Karpas-422 (cell line): ENCODE results near the gene PPP4R4. TPM values are rescaled to one million over a fixed set of nuclear protein-coding genes. Genes with fewer than 3 reads are reported as not detected.

ENCODE experiments used
- DNase-seq: peaks from one replicate; pipeline ENCODE4 v3.0.0-alpha.2; 2015
- H2AFZ ChIP-seq: fragments of 200-600 bp; sonication (generic); 2 replicates; pipeline ENCODE4 v1.6.1; 2014; ENCODE audit warnings: antibody characterized with exemption, low read length, mixed read lengths
- H3K27ac ChIP-seq: fragments of 200-600 bp; sonication (generic); 2 replicates; pipeline ENCODE4 v1.5.1; 2014; ENCODE audit warnings: mild to moderate bottlenecking, low read length, moderate library complexity
- H3K27me3 ChIP-seq: fragments of 200-600 bp; sonication (generic); 2 replicates; pipeline ENCODE4 v1.6.1; 2014; ENCODE audit warnings: low read length, mixed read lengths
- H3K36me3 ChIP-seq: fragments of 200-600 bp; sonication (generic); 2 replicates; pipeline ENCODE4 v1.6.1; 2014; ENCODE audit warnings: low read length, mixed read lengths; ENCODE audit not compliant: insufficient read depth
- H3K4me1 ChIP-seq: fragments of 200-600 bp; sonication (generic); 2 replicates; pipeline ENCODE4 v1.6.1; 2014; ENCODE audit warnings: mild to moderate bottlenecking, low read length, mixed read lengths
- H3K4me2 ChIP-seq: fragments of 200-600 bp; sonication (generic); 2 replicates; pipeline ENCODE4 v1.6.1; 2014; ENCODE audit warnings: low read length, low read depth, mild to moderate bottlenecking; ENCODE audit not compliant: poor library complexity, severe bottlenecking
- H3K4me3 ChIP-seq: fragments of 200-600 bp; sonication (generic); 2 replicates; pipeline ENCODE4 v1.5.1; 2014; ENCODE audit warnings: mild to moderate bottlenecking, antibody characterized with exemption, low read length, mixed read lengths
- H3K79me2 ChIP-seq: fragments of 200-600 bp; sonication (generic); 2 replicates; pipeline ENCODE4 v1.6.1; 2014; ENCODE audit warnings: mild to moderate bottlenecking, low read length, mixed read lengths
- H3K9ac ChIP-seq: fragments of 200-600 bp; sonication (generic); 2 replicates; pipeline ENCODE4 v1.6.0; 2014; ENCODE audit warnings: low read length
- H3K9me2 ChIP-seq: fragments of 200-600 bp; sonication (generic), shearing (Covaris generic); replicated peaks from 2 replicates; pipeline ENCODE4 v1.6.0; 2014; ENCODE audit warnings: mild to moderate bottlenecking, low read length, moderate library complexity; ENCODE audit not compliant: insufficient read depth
- H3K9me3 ChIP-seq: fragments of 300-700, 200-600 bp; sonication (generic); 2 replicates; pipeline ENCODE4 v1.6.1; 2014; ENCODE audit warnings: low read length, mixed read lengths
- H4K20me1 ChIP-seq: fragments of 200-600 bp; sonication (generic); 2 replicates; pipeline ENCODE4 v1.6.1; 2014; ENCODE audit warnings: mild to moderate bottlenecking, antibody characterized with exemption, low read length, low read depth; ENCODE audit not compliant: insufficient read depth
- total RNA-seq: library from RNA; depleted of rRNA; stranded (reverse); fragments of >200 nt; shearing (Covaris generic); gene quantifications from 2 replicates; pipeline ENCODE4 v1.2.3, GENCODE V29; 2014; ENCODE audit warnings: low replicate concordance; rRNA removed

Gene PPP4R4
- total RNA-seq, 1 experiment from 2014 or later, result 0.75 TPM

DNA sequence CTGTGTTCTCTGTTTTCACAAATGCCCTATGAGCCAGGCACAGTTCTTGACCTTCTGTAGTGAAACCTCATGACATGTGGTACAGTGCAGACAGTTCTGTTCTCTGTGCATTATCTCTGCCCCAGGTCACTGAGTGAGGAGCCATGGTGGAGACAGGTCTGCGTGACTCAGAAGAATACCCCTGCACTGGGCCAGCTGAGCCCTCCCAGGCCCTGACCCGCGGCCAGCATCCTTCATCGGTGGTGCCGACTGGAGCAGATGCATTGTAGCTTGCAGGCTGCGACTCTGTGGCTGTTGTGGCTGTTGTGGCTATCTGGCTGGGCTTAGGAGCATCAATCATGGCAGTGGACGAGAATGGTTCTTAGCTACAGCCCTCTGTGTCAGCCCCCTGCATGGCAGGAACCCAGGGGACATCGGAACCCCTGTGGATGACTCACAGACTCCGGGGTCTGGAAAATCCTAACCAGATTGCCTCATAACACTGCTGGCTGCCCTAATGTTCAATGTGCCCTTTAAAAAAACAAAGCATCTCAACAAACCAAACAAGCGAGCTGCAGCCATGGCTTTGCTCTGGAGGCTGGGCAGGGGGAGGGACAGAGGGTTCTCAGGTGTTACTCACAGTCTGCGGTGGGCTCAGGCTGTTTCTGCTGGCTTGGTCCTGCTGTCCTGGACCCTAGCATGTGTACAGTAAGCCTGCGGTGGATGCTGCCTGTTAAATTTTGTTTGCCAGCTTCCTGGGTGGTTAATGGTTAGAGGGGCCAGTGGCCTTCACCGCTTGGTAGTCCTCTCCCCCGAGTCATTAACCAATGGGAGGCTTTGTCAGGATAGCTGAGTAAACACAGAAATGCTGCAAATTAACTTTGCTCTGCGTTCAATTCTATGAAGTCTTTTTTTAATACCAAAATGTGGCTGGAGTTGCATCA, 148.8 kb downstream of the PPP4R4 start, which contains the start of gene SERPINA6:
SERPINA6 (minus strand) TSS at position 689 of the 923 bp plus-strand sequence. CDS start 8,688 bp downstream, outside the sequence.
- Histone ChIP-seq H3K36me3 (no peaks in the 10 kb centered on the region), H2AFZ (no peak within 1 kb of the TSS), H3K27ac (no peak within 1 kb of the TSS)

DNA sequence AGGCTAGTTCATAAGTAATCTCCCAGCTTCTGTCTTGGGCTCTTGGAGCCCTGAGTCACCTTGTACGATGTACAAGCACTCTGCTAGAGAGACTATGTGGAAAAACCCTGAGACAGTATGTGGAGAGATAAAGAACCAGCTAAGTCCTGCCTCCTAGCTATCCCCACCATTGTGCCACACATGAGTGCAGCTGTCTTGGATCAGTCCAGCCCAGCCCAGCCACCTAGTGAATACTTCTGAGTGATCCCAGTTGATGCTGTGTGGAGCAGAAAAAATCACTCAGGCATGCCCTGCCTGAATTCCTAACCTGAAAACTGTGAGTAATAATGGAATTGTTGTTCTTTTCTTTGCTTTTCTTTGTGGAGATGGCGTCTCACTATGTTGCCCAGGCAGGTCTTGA, 154.1 kb downstream of the PPP4R4 start:
- Histone ChIP-seq H3K27me3 (no peaks in the 10 kb centered on the region), H3K4me2 (no peak overlapping the region), H3K9me3 (no peaks in the 10 kb centered on the region), H4K20me1 (no peaks in the 10 kb centered on the region), H3K9me2 (no peaks in the 10 kb centered on the region), H3K4me3 (no peak overlapping the region), H3K27ac (no peak overlapping the region), H3K36me3 (no peaks in the 10 kb centered on the region), H3K9ac (no peak overlapping the region), H3K4me1 (no peaks in the 10 kb centered on the region), H2AFZ (no peak overlapping the region), H3K79me2 (no peaks in the 10 kb centered on the region)
- no peak for DNase-seq

More for the DNA sequence above, 148.8 kb downstream of the PPP4R4 start, which contains the start of gene SERPINA6:
- Histone ChIP-seq H3K4me3 (no peak within 1 kb of the TSS), H3K9ac (no peak within 1 kb of the TSS), H3K4me1 (no peaks in the 10 kb centered on the region), H3K4me2 (no peak within 1 kb of the TSS), H3K27me3 (no peaks in the 10 kb centered on the region), H3K79me2 (no peaks in the 10 kb centered on the region), H3K9me3 (no peaks in the 10 kb centered on the region), H4K20me1 (no peaks in the 10 kb centered on the region), H3K9me2 (no peaks in the 10 kb centered on the region)
- DNase-seq, result no peak

Other genes with a start within 250 kb of the PPP4R4 start
- not detected in 2 replicates for gene FAM181A, start 247.0 kb upstream of the PPP4R4 start, total RNA-seq
- 0.69 and 2.3 TPM in 2 replicates for gene ASB2, start 197.8 kb upstream of the PPP4R4 start, total RNA-seq
- gene CCDC197, start 177.0 kb upstream of the PPP4R4 start, total RNA-seq, result not detected in 2 replicates
- gene OTUB2, start 148.0 kb upstream of the PPP4R4 start, total RNA-seq, result not detected in 2 replicates
- gene DDX24, start 93.1 kb upstream of the PPP4R4 start, total RNA-seq, result 217 and 248 TPM in 2 replicates
- gene IFI27L1, start 93.0 kb upstream of the PPP4R4 start, total RNA-seq, result 7.8 and 17.6 TPM in 2 replicates
- gene IFI27, start 63.6 kb upstream of the PPP4R4 start, total RNA-seq, result 0.48 and 1.1 TPM in 2 replicates
- 118 and 145 TPM in 2 replicates for gene IFI27L2, start 44.7 kb upstream of the PPP4R4 start, total RNA-seq
- gene SERPINA10, start 118.9 kb downstream of the PPP4R4 start, total RNA-seq, result not detected in 2 replicates
- gene SERPINA6, start 149.0 kb downstream of the PPP4R4 start, total RNA-seq, result not detected in 2 replicates
- gene SERPINA2, start 192.4 kb downstream of the PPP4R4 start, total RNA-seq, result not detected in 2 replicates
- gene SERPINA1, start 214.3 kb downstream of the PPP4R4 start, total RNA-seq, result 0.54 TPM in 1 of 2 replicates, not detected in the other